ENCODE data around the gene NAGLU. TPM values are rescaled to one million over a fixed set of nuclear protein-coding genes. Genes with fewer than 3 reads are reported as not detected.

NAGLU gene
- total RNA-seq, 4 donors from 2014 or later = 56.7 to 140 (median 101) TPM

GRCh38 chr17:42527932-42528331, 8.1 kb upstream of the NAGLU start:
- Histone ChIP-seq H3K27ac (no peak overlapping the region), H3K36me3 (peaks cover 0 to under 1% of the 10 kb centered on the region in 2 donors), H3K27me3 (no peaks in the 10 kb centered on the region), H3K9me3 (no peaks in the 10 kb centered on the region), H3K4me3 (replicated peaks in 1 of 3) (no peak overlapping the region), H3K4me1 (peaks cover 6 to 39% of the 10 kb centered on the region in 2 donors)
- intact Hi-C loops (cut with DNase I) = loop anchor here (5.0 kb wide), 1 partner anchor 206 kb away; no protein-coding TSS in a partner anchor
- 88 to 92% methylated on average over 6 of the region's 6 CpGs for WGBS, 2 donors
- DNase-seq = no peak
- TF ChIP-seq POLR2A (IDR thresholded peaks at IDR 0.05) (no peak), CTCF (IDR thresholded peaks at IDR 0.05) (no peak)

- Histone ChIP-seq H3K4me3 (replicated peaks in 1 of 3) (no peak overlapping the region), H3K9me3 (no peaks in the 10 kb centered on the region), H3K27ac (no peak overlapping the region), H3K4me1 (peaks cover 6 to 36% of the 10 kb centered on the region in 2 donors), H3K36me3 (no peaks in the 10 kb centered on the region), H3K27me3 (no peaks in the 10 kb centered on the region)
- WGBS, 2 donors = 71 to 75% methylated on average over 3 of the region's 3 CpGs
- no peak for TF ChIP-seq CTCF (IDR thresholded peaks at IDR 0.05)
- no peak for TF ChIP-seq POLR2A (IDR thresholded peaks at IDR 0.05)
- DNase-seq = no peak
- intact Hi-C loops (cut with DNase I) = loop anchor here (5.0 kb wide), 1 partner anchor 207 kb away; no protein-coding TSS in a partner anchor
Observed at GRCh38 chr17:42529061-42529460, 7.0 kb upstream of the NAGLU start.

DNA sequence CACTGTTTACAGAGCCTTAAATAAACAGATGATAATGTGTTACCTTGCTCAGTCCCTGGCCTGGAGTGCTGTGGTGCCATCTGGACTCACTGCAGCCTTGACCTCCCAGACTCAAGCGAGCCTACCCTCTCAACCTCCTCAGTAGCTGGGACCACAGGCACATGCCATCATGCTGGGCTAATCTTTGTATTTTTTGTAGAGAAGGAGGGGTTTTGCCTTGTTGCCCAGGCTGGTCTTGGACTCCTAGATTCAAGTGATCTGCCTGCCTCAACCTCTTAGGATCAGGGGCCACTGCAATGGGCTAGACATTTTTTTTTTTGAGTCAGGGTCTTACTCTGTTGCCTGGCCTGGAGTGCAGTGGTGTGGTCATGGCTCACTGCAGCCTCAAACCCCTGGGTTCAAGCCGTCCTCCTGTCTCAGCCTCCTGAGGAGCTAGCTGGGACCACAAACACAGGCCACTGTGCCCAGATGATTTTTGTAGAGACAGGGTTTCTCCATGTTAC, 5.0 kb upstream of the NAGLU start:
- no peak for TF ChIP-seq CTCF (IDR thresholded peaks at IDR 0.05)
- no peak for TF ChIP-seq POLR2A (IDR thresholded peaks at IDR 0.05)
- intact Hi-C loops (cut with DNase I) = no loop called here

DNA sequence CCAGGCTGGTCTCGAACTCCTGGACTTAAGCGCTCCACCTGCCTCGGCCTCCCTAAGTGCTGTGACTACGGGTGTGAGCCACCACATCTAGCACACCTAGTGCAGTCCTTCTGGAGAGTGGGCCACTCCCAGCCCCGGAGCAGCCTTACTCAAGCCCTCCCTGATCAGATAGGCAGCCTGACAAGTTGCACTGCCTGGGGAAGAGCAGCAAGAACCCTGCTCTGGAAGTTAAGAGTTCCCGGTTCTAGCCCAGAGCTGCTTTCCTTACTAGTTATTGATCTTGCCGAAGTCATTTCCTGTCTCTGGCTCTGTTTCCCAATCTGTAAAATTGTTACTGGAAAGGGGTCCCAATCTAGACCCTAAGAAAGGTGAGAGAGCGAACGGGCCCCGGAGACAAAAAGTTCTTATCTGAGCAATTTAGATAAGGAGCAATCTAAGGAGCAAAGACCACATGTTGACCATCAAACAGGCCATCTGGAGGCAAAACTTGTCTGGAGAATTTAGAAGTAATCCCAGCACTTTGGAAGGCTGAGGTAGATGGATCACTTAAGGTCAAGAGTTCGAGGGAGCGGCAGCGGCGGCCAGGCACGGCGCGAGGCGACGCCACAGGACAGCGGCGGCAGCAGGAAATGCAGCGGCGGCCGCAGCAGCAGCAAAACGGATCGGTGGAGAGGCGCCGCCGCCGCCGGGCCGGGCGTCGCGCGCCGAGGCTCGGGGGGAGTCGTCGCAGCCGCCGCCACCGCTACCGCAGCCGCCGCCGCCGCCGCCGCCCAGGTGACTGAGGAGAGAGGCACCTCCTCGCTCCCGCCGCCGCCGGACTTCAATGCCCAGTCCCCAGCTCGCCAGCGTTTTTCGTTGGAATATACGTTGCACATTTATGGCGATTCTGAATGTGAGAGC, 4.3 kb upstream of the NAGLU start:
- Histone ChIP-seq H3K9me3 (no peaks in the 10 kb centered on the region), H3K4me1 (peaks cover 2 to 37% of the 10 kb centered on the region in 2 donors), H3K27ac (peak overlapping the region; percentile 72 to 81 (median 76)), H3K4me3 (replicated peaks in 1 of 3) (peak overlapping the region in 1 of 3 donors; percentile 29), H3K36me3 (no peaks in the 10 kb centered on the region), H3K27me3 (no peaks in the 10 kb centered on the region)
- DNase-seq = peak; percentile 65 to 66
- TF ChIP-seq CTCF (IDR thresholded peaks at IDR 0.05) (peak; percentile 15 to 65 (median 47)), POLR2A (IDR thresholded peaks at IDR 0.05) (peak; percentile 32 to 50)
- 27 to 58% methylated on average over 13 to 33 of the region's 60 CpGs for WGBS, 2 donors
- intact Hi-C loops (cut with DNase I) = no loop called here

More for the DNA sequence above, 5.0 kb upstream of the NAGLU start:
- DNase-seq = no peak
- H3K27ac ChIP-seq = peak overlapping the region in 1 of 3 donors; percentile 72
- no peak overlapping the region for H3K4me3 ChIP-seq (replicated peaks in 1 of 3)
- H3K36me3 ChIP-seq = no peaks in the 10 kb centered on the region
- H3K27me3 ChIP-seq = no peaks in the 10 kb centered on the region
- 95 to 100% methylated on average over 2 of the region's 2 CpGs for WGBS, 2 donors
- no peaks in the 10 kb centered on the region for H3K9me3 ChIP-seq
- H3K4me1 ChIP-seq = peaks cover 6 to 43% of the 10 kb centered on the region in 2 donors
